Lower leg skin (tissue), 3 donors: ENCODE results near the gene CHAC1.

ENCODE experiments used
- CTCF ChIP-seq, 3 donors: fragments of 450-650 bp; IDR thresholded peaks; one replicate each; pipeline ENCODE4 v1.5.1; 2016; ENCODE audit warnings: antibody characterized with exemption in 3 of 3, mild to moderate bottlenecking in 3 of 3, moderate library complexity in 2 of 3
- POLR2A ChIP-seq, 2 donors: fragments of 450-650 bp; IDR thresholded peaks; one replicate each; pipeline ENCODE4 v1.6.1; 2016 to 2017; ENCODE audit warnings: antibody characterized with exemption in 2 of 2, mild to moderate bottlenecking in 1 of 2, moderate library complexity in 1 of 2

GRCh38 chr15:40925863-40926658 is 27.2 kb upstream of the CHAC1 start:
- TF ChIP-seq CTCF (IDR thresholded peaks at IDR 0.05) (no peak), POLR2A (IDR thresholded peaks at IDR 0.05) (no peak)
